Fibroblast of lung (primary cell): ENCODE results near the gene KBTBD13. TPM values are rescaled to one million over a fixed set of nuclear protein-coding genes. Genes with fewer than 3 reads are reported as not detected.

Experiments used
- DNase-seq, 2 donors: peaks; one replicate each; pipeline versions ENCODE4 v3.0.0 to v3.0.0-alpha.2; 2010; ENCODE audit warnings: low read depth in 2 of 2
- H2AFZ ChIP-seq: 2 replicates; pipeline ENCODE4 v1.5.1; 2012; ENCODE audit warnings: low read length, control low read depth, inconsistent platforms
- H3K27ac ChIP-seq: 2 replicates; pipeline ENCODE4 v1.5.1; 2011; ENCODE audit warnings: low read length, control low read depth; ENCODE audit not compliant: insufficient read depth
- H3K27me3 ChIP-seq: 2 replicates; pipeline ENCODE4 v1.5.1; 2011; ENCODE audit warnings: mild to moderate bottlenecking, low read length; ENCODE audit not compliant: control insufficient read depth, insufficient read depth
- H3K36me3 ChIP-seq: 2 replicates; pipeline ENCODE4 v1.5.1; 2011; ENCODE audit warnings: low read length; ENCODE audit not compliant: control insufficient read depth, insufficient read depth
- H3K4me1 ChIP-seq: 2 replicates; pipeline ENCODE4 v1.5.1; 2011; ENCODE audit warnings: low read length; ENCODE audit not compliant: control insufficient read depth, insufficient read depth; ENCODE audit errors: extremely low read depth
- H3K4me2 ChIP-seq: 2 replicates; pipeline ENCODE4 v1.5.1; 2011; ENCODE audit warnings: low read length, control low read depth; ENCODE audit not compliant: insufficient read depth; ENCODE audit errors: extremely low read depth
- H3K4me3 ChIP-seq, 4 experiments: fragments of 200-600 bp in 1 of 4; sonication (generic) in 1 of 4; replicated peaks in 1 of 4; 2 replicates each; pipeline ENCODE4 v1.5.1; 2011 to 2016; ENCODE audit warnings: low read length in 4 of 4, low read depth in 3 of 4, mild to moderate bottlenecking in 3 of 4, control low read depth in 2 of 4, inconsistent platforms in 1 of 4, mixed read lengths in 1 of 4; ENCODE audit not compliant: insufficient read depth in 1 of 4; ENCODE audit errors: control extremely low read depth in 1 of 4
- H3K79me2 ChIP-seq: 2 replicates; pipeline ENCODE4 v1.5.1; 2012; ENCODE audit warnings: mild to moderate bottlenecking, low read length, inconsistent platforms; ENCODE audit not compliant: control insufficient read depth, insufficient read depth
- H3K9ac ChIP-seq: 2 replicates; pipeline ENCODE4 v1.5.1; 2011; ENCODE audit warnings: mild to moderate bottlenecking, low read length, control low read depth; ENCODE audit not compliant: insufficient read depth
- H3K9me3 ChIP-seq: 2 replicates; pipeline ENCODE4 v1.5.1; 2012; ENCODE audit warnings: low read depth, low read length; ENCODE audit not compliant: control insufficient read depth, insufficient read depth
- H4K20me1 ChIP-seq: 2 replicates; pipeline ENCODE4 v1.5.1; 2011; ENCODE audit warnings: low read length; ENCODE audit not compliant: control insufficient read depth, insufficient read depth; ENCODE audit errors: extremely low read depth
- CTCF ChIP-seq, 2 donors: IDR thresholded peaks in 1 of 2; conservative IDR thresholded peaks in 1 of 2; 1 replicate in 1 of 2; 2 replicates in 1 of 2; pipeline ENCODE4 v1.5.1; 2011 to 2012; ENCODE audit warnings: low read length in 2 of 2, control low read depth in 1 of 2, inconsistent platforms in 1 of 2, low read depth in 1 of 2, mild to moderate bottlenecking in 1 of 2
- EZH2 ChIP-seq: IDR thresholded peaks from 2 replicates; pipeline ENCODE4 v1.5.1; 2012; ENCODE audit warnings: low read length, control low read depth, mild to moderate bottlenecking; ENCODE audit errors: missing control alignments
- polyA plus RNA-seq, 2 donors: library from polyadenylated mRNA; depleted of rRNA in 1 of 2; stranded (reverse) in 1 of 2; unstranded in 1 of 2; fragments of >200 nt; gene quantifications; 2 replicates each; pipeline ENCODE4 v1.2.1, GENCODE V29; 2011 to 2012; ENCODE audit warnings: missing spikeins in 1 of 2
- total RNA-seq: library from RNA; depleted of rRNA; stranded (reverse); fragments of >200 nt; gene quantifications from 2 replicates; pipeline ENCODE4 v1.2.1, GENCODE V29; 2014

Gene KBTBD13
- total and polyA plus RNA-seq, 2 donors (not counting 1 experiment from before 2014, with no cell fraction given) = 0.02 TPM; not detected in 1

GRCh38 chr15:65077291-65077980 is 890 bp downstream of the KBTBD13 start:
- no peaks in the 10 kb centered on the region for H3K36me3 ChIP-seq
- H2AFZ ChIP-seq = no peak overlapping the region
- H4K20me1 ChIP-seq = no peaks in the 10 kb centered on the region
- no peak overlapping the region for H3K4me3 ChIP-seq
- no peaks in the 10 kb centered on the region for H3K79me2 ChIP-seq
- TF ChIP-seq EZH2 (no peak), CTCF (conservative IDR thresholded peaks at IDR 0.05 in 1 of 2, IDR thresholded peaks at IDR 0.05 in 1 of 2; ENCODE audit: low read depth in 1 of 2, low read length in 2 of 2) (no peak)
- no peaks in the 10 kb centered on the region for H3K4me1 ChIP-seq
- H3K27ac ChIP-seq = no peak overlapping the region
- H3K4me2 ChIP-seq = no peak overlapping the region
- peaks cover 2% of the 10 kb centered on the region for H3K27me3 ChIP-seq
- no peaks in the 10 kb centered on the region for H3K9me3 ChIP-seq
- DNase-seq = no peak
- H3K9ac ChIP-seq = no peak overlapping the region

- Histone ChIP-seq H3K9me3 (no peaks in the 10 kb centered on the region), H3K27me3 (peaks cover 2% of the 10 kb centered on the region), H3K4me1 (peaks cover 3% of the 10 kb centered on the region), H3K79me2 (no peaks in the 10 kb centered on the region), H3K4me3 (no peak overlapping the region), H3K36me3 (no peaks in the 10 kb centered on the region), H3K27ac (no peak overlapping the region), H3K4me2 (no peak overlapping the region), H4K20me1 (no peaks in the 10 kb centered on the region), H2AFZ (no peak overlapping the region), H3K9ac (no peak overlapping the region)
- DNase-seq = peak in 1 of 2 donors; percentile 41
- TF ChIP-seq CTCF (conservative IDR thresholded peaks at IDR 0.05 in 1 of 2, IDR thresholded peaks at IDR 0.05 in 1 of 2; ENCODE audit: low read depth in 1 of 2, low read length in 2 of 2) = peak in 1 of 2 donors; percentile 35
- TF ChIP-seq EZH2 = no peak
These were observed 1.4 kb downstream of the KBTBD13 start for GRCh38 chr15:65077981-65078352.

- Histone ChIP-seq H3K4me2 (no peak overlapping the region), H3K4me3 (no peak overlapping the region), H2AFZ (no peak overlapping the region), H3K27ac (no peak overlapping the region), H3K79me2 (no peaks in the 10 kb centered on the region), H3K4me1 (peaks cover 4% of the 10 kb centered on the region), H3K9me3 (no peaks in the 10 kb centered on the region), H4K20me1 (no peaks in the 10 kb centered on the region), H3K27me3 (peaks cover 2% of the 10 kb centered on the region), H3K36me3 (no peaks in the 10 kb centered on the region), H3K9ac (no peak overlapping the region)
- no peak for DNase-seq
- TF ChIP-seq CTCF (conservative IDR thresholded peaks at IDR 0.05 in 1 of 2, IDR thresholded peaks at IDR 0.05 in 1 of 2; ENCODE audit: low read depth in 1 of 2, low read length in 2 of 2) (no peak), EZH2 (no peak)
These were observed 3.0 kb downstream of the KBTBD13 start for GRCh38 chr15:65079580-65079979.
